ENCODE measurements around the gene C12orf76.
"Not testable (repeated sequence)": the region's sequence is repeated elsewhere in the genome, so short reads cannot be mapped to it uniquely, and the experiment has no call there.

C12orf76 gene

DNA sequence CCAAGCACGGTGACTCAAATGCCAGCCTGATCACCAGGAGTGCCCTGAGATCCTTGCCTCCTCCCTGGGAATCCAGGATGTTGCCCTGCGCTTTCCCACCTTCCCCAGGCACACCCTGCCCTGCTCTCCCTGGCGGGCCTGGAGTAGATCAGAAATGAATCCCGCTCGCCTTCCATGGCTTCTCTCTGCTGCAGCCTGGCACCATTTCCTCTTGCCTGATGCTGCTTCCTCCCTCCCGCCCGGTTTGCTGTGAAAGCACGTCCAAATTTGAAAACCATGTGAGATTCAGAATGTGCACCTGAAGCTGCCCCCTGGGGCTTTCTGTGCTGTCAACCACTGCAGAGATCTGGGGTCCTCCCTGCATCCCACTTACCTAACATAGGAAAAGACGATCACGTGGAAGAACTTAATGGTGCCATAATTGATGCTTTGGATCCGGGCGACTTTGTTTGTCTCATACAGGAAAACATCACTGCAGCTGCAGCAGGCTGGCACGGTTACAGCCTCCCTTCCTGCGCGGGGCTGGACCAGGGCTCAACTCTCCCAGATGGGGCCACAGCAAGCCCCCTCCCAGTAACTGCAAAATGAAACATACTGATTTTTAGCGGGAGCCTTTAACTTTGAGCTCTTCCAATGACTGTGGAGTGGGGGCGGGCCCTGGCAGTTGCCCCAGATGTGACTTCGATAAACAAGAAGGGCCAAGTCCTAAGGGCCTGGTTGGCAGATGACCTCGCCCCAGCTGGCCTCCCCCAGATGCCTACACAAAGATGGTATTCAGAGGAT, 24.9 kb upstream of the C12orf76 start:
- TF ChIP-seq, protein P1, sequence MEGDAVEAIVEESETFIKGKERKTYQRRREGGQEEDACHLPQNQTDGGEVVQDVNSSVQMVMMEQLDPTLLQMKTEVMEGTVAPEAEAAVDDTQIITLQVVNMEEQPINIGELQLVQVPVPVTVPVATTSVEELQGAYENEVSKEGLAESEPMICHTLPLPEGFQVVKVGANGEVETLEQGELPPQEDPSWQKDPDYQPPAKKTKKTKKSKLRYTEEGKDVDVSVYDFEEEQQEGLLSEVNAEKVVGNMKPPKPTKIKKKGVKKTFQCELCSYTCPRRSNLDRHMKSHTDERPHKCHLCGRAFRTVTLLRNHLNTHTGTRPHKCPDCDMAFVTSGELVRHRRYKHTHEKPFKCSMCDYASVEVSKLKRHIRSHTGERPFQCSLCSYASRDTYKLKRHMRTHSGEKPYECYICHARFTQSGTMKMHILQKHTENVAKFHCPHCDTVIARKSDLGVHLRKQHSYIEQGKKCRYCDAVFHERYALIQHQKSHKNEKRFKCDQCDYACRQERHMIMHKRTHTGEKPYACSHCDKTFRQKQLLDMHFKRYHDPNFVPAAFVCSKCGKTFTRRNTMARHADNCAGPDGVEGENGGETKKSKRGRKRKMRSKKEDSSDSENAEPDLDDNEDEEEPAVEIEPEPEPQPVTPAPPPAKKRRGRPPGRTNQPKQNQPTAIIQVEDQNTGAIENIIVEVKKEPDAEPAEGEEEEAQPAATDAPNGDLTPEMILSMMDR (IDR thresholded peaks at IDR 0.05; ENCODE audit: borderline replicate concordance, control extremely low read depth, extremely low read depth, insufficient read depth, missing control alignments) = no peak
- in situ Hi-C loops (cut with MboI; ENCODE audit: low sequenced_read_pairs, unreplicated experiment) = no loop called here
- DNase-seq (ENCODE audit: low spot score) = peak; percentile 39

DNA sequence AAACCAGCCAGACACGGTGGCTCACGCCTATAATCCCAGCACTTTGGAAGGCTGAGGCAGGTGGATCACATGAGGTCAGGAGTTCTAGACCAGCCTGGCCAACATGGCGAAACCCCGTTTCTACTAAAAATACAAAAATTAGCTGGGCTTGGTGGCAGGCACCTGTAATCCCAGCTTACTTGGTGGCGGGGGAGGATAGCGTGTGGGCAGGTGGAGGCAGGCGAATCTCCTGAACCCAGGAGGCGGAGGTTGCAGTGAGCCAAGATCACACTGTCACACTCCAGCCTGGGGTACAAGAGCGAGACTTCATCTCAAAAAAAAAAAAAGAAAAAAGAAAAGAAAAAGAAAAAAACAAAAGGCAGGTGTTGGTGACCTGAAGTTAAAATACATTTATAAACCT, 24.3 kb upstream of the C12orf76 start:
- DNase-seq (ENCODE audit: low spot score); in situ Hi-C loops (cut with MboI; ENCODE audit: low sequenced_read_pairs, unreplicated experiment): not testable (repeated sequence)

DNA sequence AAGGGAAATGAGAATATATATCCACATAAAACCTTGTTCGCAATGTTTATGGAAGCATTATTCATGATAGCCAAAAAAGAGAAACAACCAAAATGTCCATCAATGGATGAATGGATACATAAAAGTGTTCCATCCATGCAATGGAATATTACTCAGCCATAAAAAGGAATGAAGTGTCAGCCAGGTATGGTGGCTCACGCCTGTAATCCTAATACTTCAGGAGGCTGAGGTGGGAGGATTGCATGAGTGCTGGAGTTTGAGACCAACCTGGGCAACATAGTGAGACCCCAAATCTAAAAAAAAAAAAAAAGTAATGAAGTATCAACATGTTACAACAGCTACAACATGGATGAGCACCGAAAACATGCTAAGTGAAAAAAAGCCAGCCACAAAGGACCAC, 23.6 kb upstream of the C12orf76 start:
- in situ Hi-C loops (cut with MboI; ENCODE audit: low sequenced_read_pairs, unreplicated experiment) = no loop called here
- TF ChIP-seq, protein P1 (IDR thresholded peaks at IDR 0.05; ENCODE audit: borderline replicate concordance, control extremely low read depth, extremely low read depth, insufficient read depth, missing control alignments) = no peak

DNA sequence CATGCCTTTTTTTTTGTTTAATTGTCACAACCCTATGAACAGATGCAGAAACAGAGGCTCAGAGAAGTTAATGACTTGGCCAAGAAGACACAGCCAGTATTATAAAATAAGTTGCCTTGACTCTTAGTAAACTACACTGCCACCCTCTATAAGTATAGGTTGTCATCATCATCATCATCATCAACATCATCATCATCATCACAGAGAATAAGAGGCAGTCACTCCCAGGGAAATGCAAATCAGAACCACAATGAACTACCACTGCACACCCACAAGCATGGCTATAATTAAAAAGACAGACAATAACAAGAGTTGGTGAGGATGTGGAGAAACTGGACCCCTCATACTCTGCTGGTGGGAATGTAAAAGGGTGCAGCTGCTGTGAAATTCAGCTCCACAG, 23.2 kb upstream of the C12orf76 start:
- no peak for DNase-seq (ENCODE audit: low spot score)
- in situ Hi-C loops (cut with MboI; ENCODE audit: low sequenced_read_pairs, unreplicated experiment) = no loop called here
- TF ChIP-seq, protein P1 (IDR thresholded peaks at IDR 0.05; ENCODE audit: borderline replicate concordance, control extremely low read depth, extremely low read depth, insufficient read depth, missing control alignments) = no peak

More for the DNA sequence above, 23.6 kb upstream of the C12orf76 start:
- DNase-seq (ENCODE audit: low spot score) = no peak

DNA sequence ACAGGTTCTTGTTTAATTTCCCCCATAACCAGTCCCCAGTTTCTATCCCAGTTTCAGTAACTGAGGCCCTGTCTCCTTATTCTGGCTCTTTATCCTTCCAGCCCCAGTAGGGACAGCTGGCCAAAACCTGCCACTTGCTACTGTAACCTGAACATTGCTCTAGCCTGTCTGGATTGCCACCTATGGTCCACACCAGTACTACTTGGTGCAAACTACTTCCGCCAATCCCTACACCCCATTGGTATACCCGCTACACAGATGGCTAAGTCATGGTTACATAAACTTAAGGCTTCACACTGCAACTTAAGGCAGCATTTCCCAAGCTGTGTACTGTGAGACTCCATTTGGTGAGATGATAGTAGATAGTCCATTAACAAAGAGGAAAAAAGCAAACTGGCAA, 20.3 kb upstream of the C12orf76 start:
- no peak for DNase-seq (ENCODE audit: low spot score)
- in situ Hi-C loops (cut with MboI; ENCODE audit: low sequenced_read_pairs, unreplicated experiment) = no loop called here
- TF ChIP-seq, protein P1 (IDR thresholded peaks at IDR 0.05; ENCODE audit: borderline replicate concordance, control extremely low read depth, extremely low read depth, insufficient read depth, missing control alignments) = no peak

DNA sequence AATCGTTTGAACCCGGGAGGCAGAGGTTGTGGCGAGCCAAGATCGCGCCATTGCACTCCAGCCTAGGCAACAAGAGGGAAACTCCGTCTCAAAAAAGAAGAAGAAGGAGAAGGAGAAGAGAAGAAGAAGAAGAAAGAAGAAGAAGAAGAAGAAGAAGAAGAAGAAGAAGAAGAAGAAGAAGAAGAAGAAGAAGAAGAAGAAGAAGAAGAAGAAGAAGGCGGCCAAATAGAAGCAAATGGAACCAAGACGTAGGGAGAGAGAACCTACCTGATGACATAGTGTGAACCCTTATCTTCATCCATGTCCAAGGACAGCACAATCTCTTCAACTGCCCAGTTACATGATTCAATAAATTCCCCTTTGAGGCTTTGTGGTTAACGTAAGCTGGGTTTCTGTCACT, 19.8 kb upstream of the C12orf76 start:
- DNase-seq (ENCODE audit: low spot score); in situ Hi-C loops (cut with MboI; ENCODE audit: low sequenced_read_pairs, unreplicated experiment): not testable (repeated sequence)

DNA sequence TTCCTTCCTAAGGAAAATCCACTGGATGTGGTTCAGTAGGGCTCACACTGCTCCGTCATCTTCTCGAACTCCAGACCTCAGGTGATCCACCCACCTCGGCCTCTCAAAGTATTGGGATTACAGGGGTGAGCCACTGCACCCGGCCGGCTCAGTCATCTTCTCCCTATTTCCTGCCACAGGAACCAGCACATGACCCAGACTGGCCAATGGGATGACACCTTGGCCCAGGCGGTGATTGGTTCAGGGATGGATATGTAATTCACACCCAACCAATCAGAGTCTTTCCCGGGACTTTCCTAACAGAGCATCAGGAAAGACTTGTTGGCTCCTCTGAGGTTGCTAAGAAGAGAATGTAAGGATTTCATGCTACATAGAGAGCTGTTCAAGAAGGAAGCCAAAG, 19.2 kb upstream of the C12orf76 start:
- in situ Hi-C loops (cut with MboI; ENCODE audit: low sequenced_read_pairs, unreplicated experiment) = no loop called here
- DNase-seq (ENCODE audit: low spot score) = no peak
- TF ChIP-seq, protein P1 (IDR thresholded peaks at IDR 0.05; ENCODE audit: borderline replicate concordance, control extremely low read depth, extremely low read depth, insufficient read depth, missing control alignments) = no peak

DNA sequence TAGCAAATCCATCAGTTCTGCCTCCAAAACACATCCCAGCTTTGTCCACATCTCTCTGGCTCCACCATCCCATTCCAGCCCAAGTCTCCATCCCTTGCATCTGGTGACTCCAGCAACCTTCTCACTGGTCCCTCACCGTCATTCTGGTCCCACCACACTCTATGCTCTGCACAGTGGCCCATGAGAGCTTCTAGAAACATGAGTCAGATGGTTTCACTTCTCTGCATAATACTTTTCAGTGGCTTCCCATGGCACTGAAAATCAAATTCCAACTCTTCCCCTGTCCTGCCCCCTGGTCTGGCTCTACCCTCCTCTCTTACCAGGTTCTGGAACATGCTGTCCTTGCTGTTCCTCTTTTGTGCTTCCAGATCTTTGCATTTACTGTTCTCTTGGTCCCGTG, 17.2 kb upstream of the C12orf76 start:
- TF ChIP-seq, protein P1 (IDR thresholded peaks at IDR 0.05; ENCODE audit: borderline replicate concordance, control extremely low read depth, extremely low read depth, insufficient read depth, missing control alignments) = no peak
- in situ Hi-C loops (cut with MboI; ENCODE audit: low sequenced_read_pairs, unreplicated experiment) = no loop called here
- peak; percentile 41 for DNase-seq (ENCODE audit: low spot score)
